AG09319 (cell line): ENCODE measurements around the gene SLC25A42.

Source experiments
- DNase-seq: peaks from one replicate; pipeline ENCODE4 v3.0.0-alpha.2; 2010; ENCODE audit warnings: low read depth; ENCODE audit errors: extremely low read depth
- CTCF ChIP-seq: IDR thresholded peaks from 2 replicates; pipeline ENCODE4 v1.5.1; 2011; ENCODE audit warnings: low read depth, mild to moderate bottlenecking, inconsistent platforms, low read length, moderate library complexity

Gene SLC25A42

GRCh38 chr19:19056636-19057275, 7.0 kb upstream of the SLC25A42 start:
- no peak for DNase-seq
- TF ChIP-seq CTCF, result no peak

GRCh38 chr19:19057317-19057716, 6.5 kb upstream of the SLC25A42 start:
- TF ChIP-seq CTCF, result no peak
- no peak for DNase-seq

- no peak for TF ChIP-seq CTCF
- DNase-seq, result no peak
Observed at GRCh38 chr19:19057720-19058119, 6.1 kb upstream of the SLC25A42 start.

- no peak for DNase-seq
- no peak for TF ChIP-seq CTCF
Observed at GRCh38 chr19:19059018-19059836, 4.6 kb upstream of the SLC25A42 start.

- no peak for DNase-seq
- no peak for TF ChIP-seq CTCF
Observed at GRCh38 chr19:19059837-19060611, 3.8 kb upstream of the SLC25A42 start.

- DNase-seq, result no peak
- TF ChIP-seq CTCF, result no peak
Observed at GRCh38 chr19:19061506-19061905, 2.3 kb upstream of the SLC25A42 start.
